Cardiac muscle cell (in vitro differentiated cells and primary cell): ENCODE data around the gene GH2. TPM values are rescaled to one million over a fixed set of nuclear protein-coding genes. Genes with fewer than 3 reads are reported as not detected.
"Not testable (repeated sequence)": the region's sequence is repeated elsewhere in the genome, so short reads cannot be mapped to it uniquely, and the experiment has no call there.

ENCODE experiments used
- DNase-seq, 2 donors: peaks; one replicate each; pipeline versions ENCODE4 v3.0.0 to v3.0.0-alpha.2; 2010 to 2017; ENCODE audit warnings: low read depth in 1 of 2, low spot score in 1 of 2
- H3K27ac ChIP-seq: fragments of 200-600 bp; sonication (generic); 2 replicates; pipeline ENCODE4 v1.5.1; 2016
- H3K27me3 ChIP-seq: fragments of 200-600 bp; sonication (generic); 2 replicates; pipeline ENCODE4 v1.6.0; 2016; ENCODE audit warnings: control low read depth
- H3K36me3 ChIP-seq: fragments of 200-600 bp; sonication (generic); 2 replicates; pipeline ENCODE4 v1.5.1; 2016; ENCODE audit warnings: control low read depth
- H3K4me1 ChIP-seq: fragments of 200-600 bp; sonication (generic); 2 replicates; pipeline ENCODE4 v1.8.1; 2017; ENCODE audit warnings: low read depth, mild to moderate bottlenecking, mixed run types
- H3K4me3 ChIP-seq: fragments of 200-600 bp; sonication (generic); 2 replicates; pipeline ENCODE4 v1.5.1; 2016; ENCODE audit warnings: mild to moderate bottlenecking
- H3K9me3 ChIP-seq: fragments of 200-600 bp; sonication (generic); 2 replicates; pipeline ENCODE4 v1.5.1; 2017; ENCODE audit warnings: low read depth, mild to moderate bottlenecking, control low read depth
- CTCF ChIP-seq: IDR thresholded peaks from 2 replicates; pipeline ENCODE4 v1.5.1; 2012; ENCODE audit warnings: low read depth, mild to moderate bottlenecking, low read length
- polyA plus RNA-seq: library from polyadenylated mRNA; unstranded; fragments of >200 nt; fragmentation: Nextera tagmentation; extraction: Ambion mirVana; gene quantifications from 2 replicates; pipeline ENCODE4 v1.2.1, GENCODE V29; 2016
- total RNA-seq: library from RNA; depleted of rRNA; stranded (reverse); fragments of >200 nt; gene quantifications from 2 replicates; pipeline ENCODE4 v1.2.3, GENCODE V29; 2016

Gene GH2
- total and polyA plus RNA-seq, 2 experiments from 2014 or later: 0.35 TPM; not detected in 1

- Histone ChIP-seq H3K9me3 (no peaks in the 10 kb centered on the region), H3K36me3 (no peaks in the 10 kb centered on the region), H3K27ac (no peak overlapping the region), H3K27me3 (peaks cover 8% of the 10 kb centered on the region), H3K4me3 (no peak overlapping the region), H3K4me1 (no peaks in the 10 kb centered on the region)
- TF ChIP-seq CTCF: peak; percentile 64
- peak; percentile 19 to 48 for DNase-seq
These were observed 29.9 kb upstream of the GH2 start for GRCh38 chr17:63911657-63912100.

- Histone ChIP-seq H3K36me3 (no peaks in the 10 kb centered on the region), H3K9me3 (no peaks in the 10 kb centered on the region), H3K4me3 (no peak within 1 kb of the TSS), H3K4me1 (no peaks in the 10 kb centered on the region), H3K27ac (no peak within 1 kb of the TSS), H3K27me3 (peaks cover 8% of the 10 kb centered on the region)
- DNase-seq: no peak
- TF ChIP-seq CTCF: no peak
These were observed 29.4 kb upstream of the GH2 start, which contains the start of gene CSHL1 for GRCh38 chr17:63911041-63911635. CSHL1 (minus strand) TSS chr17:63911258; CDS start chr17:63911196, 62 bp downstream.

- Histone ChIP-seq H3K4me3 (no peak overlapping the region), H3K36me3 (no peaks in the 10 kb centered on the region), H3K27me3 (peaks cover 8% of the 10 kb centered on the region), H3K9me3 (no peaks in the 10 kb centered on the region), H3K27ac (no peak overlapping the region), H3K4me1 (no peaks in the 10 kb centered on the region)
- no peak for TF ChIP-seq CTCF
- no peak for DNase-seq
These were observed 28.4 kb upstream of the GH2 start for GRCh38 chr17:63910096-63910495.

- not testable (repeated sequence) for H3K36me3 ChIP-seq, H3K27me3 ChIP-seq, H3K9me3 ChIP-seq, H3K4me1 ChIP-seq, H3K27ac ChIP-seq, DNase-seq, H3K4me3 ChIP-seq
These were observed 27.8 kb upstream of the GH2 start for GRCh38 chr17:63909586-63909985.

- DNase-seq: peak; percentile 9 to 66
These were observed 25.5 kb upstream of the GH2 start for GRCh38 chr17:63907161-63907778.

GRCh38 chr17:63904796-63905195 is 23.1 kb upstream of the GH2 start:
- not testable (repeated sequence) for H3K4me3 ChIP-seq, H3K27ac ChIP-seq, H3K4me1 ChIP-seq, H3K9me3 ChIP-seq, DNase-seq, H3K27me3 ChIP-seq, H3K36me3 ChIP-seq

More at GRCh38 chr17:63907161-63907778, 25.5 kb upstream of the GH2 start:
- H3K27me3 ChIP-seq, H3K4me3 ChIP-seq, H3K27ac ChIP-seq, H3K4me1 ChIP-seq, H3K36me3 ChIP-seq, H3K9me3 ChIP-seq: not testable (repeated sequence)

GRCh38 chr17:63903787-63904201 is 22.1 kb upstream of the GH2 start:
- not testable (repeated sequence) for H3K4me1 ChIP-seq, H3K9me3 ChIP-seq, H3K27me3 ChIP-seq, H3K4me3 ChIP-seq, H3K27ac ChIP-seq, H3K36me3 ChIP-seq
- TF ChIP-seq CTCF: peak; percentile 33
- peak in 1 of 2 donors; percentile 24 for DNase-seq

- H3K27ac ChIP-seq, DNase-seq, H3K4me3 ChIP-seq, H3K4me1 ChIP-seq, H3K36me3 ChIP-seq, H3K9me3 ChIP-seq, H3K27me3 ChIP-seq: not testable (repeated sequence)
These were observed 20.2 kb upstream of the GH2 start for GRCh38 chr17:63901971-63902370.

GRCh38 chr17:63898899-63899798 is 17.4 kb upstream of the GH2 start:
- H3K4me3 ChIP-seq, H3K4me1 ChIP-seq: not testable (repeated sequence)

More at GRCh38 chr17:63898899-63899798, 17.4 kb upstream of the GH2 start:
- not testable (repeated sequence) for H3K27ac ChIP-seq, H3K9me3 ChIP-seq, DNase-seq, H3K36me3 ChIP-seq, H3K27me3 ChIP-seq
